GM12873 (cell line): ENCODE results near the gene SLAIN2.

ENCODE experiments used
- CTCF ChIP-seq: IDR thresholded peaks from 2 replicates; pipeline ENCODE4 v1.5.1; 2012; ENCODE audit warnings: low read depth, mild to moderate bottlenecking, moderate library complexity, low read length, control low read depth; ENCODE audit not compliant: insufficient read depth; ENCODE audit errors: missing control alignments

Gene SLAIN2

GRCh38 chr4:48340965-48341775 is at the start of gene SLAIN2:
SLAIN2 (plus strand) TSS chr4:48341529; CDS start chr4:48341740, 211 bp downstream.
- peak; percentile 45 for TF ChIP-seq CTCF

GRCh38 chr4:48295116-48295515 is 46.2 kb upstream of the SLAIN2 start:
- TF ChIP-seq CTCF = no peak

GRCh38 chr4:48296365-48296764 is 45.0 kb upstream of the SLAIN2 start:
- no peak for TF ChIP-seq CTCF

- TF ChIP-seq CTCF = no peak
Measured at GRCh38 chr4:48297256-48297846, 44.0 kb upstream of the SLAIN2 start.

- no peak for TF ChIP-seq CTCF
Measured at GRCh38 chr4:48299560-48299959, 41.8 kb upstream of the SLAIN2 start.

GRCh38 chr4:48300004-48300403 is 41.3 kb upstream of the SLAIN2 start:
- no peak for TF ChIP-seq CTCF

- no peak for TF ChIP-seq CTCF
Measured at GRCh38 chr4:48305508-48305907, 35.8 kb upstream of the SLAIN2 start.
